Immature natural killer cell (primary cell): ENCODE measurements around the gene DNAL4. TPM values are rescaled to one million over a fixed set of nuclear protein-coding genes. Genes with fewer than 3 reads are reported as not detected.

Source experiments
- polyA plus RNA-seq, 3 donors: library from polyadenylated mRNA; unstranded; fragments of 300-500 nt; fragmentation: Illumina TruSeq; gene quantifications; one replicate each; pipeline ENCODE4 v1.2.3, GENCODE V29; 2021

Gene DNAL4
- polyA plus RNA-seq, 3 donors from 2014 or later: 16.7 to 16.9 (median 16.8) TPM

Other genes starting within 250 kb of the DNAL4 start
- gene DMC1, start 224.0 kb downstream of the DNAL4 start, polyA plus RNA-seq: 1 to 10 TPM in 1 of 3 donors, under 1 TPM in 1, not detected in 1; 0.33 to 1.5 TPM
- not detected for gene FAM227A, start 137.8 kb downstream of the DNAL4 start, polyA plus RNA-seq
- gene CBY1, start 137.5 kb downstream of the DNAL4 start, polyA plus RNA-seq: 1 to 10 TPM; 1.0 to 5.1 (median 4.5) TPM
- 10 to 100 TPM; 56.0 to 94.4 (median 68.8) TPM for gene TOMM22, start 112.2 kb downstream of the DNAL4 start, polyA plus RNA-seq
- 10 to 100 TPM; 10.6 to 17.9 (median 11.2) TPM for gene JOSD1, start 93.2 kb downstream of the DNAL4 start, polyA plus RNA-seq
- 10 to 100 TPM; 13.0 to 35.5 (median 15.4) TPM for gene GTPBP1, start 88.2 kb downstream of the DNAL4 start, polyA plus RNA-seq
- 100 to 1,000 TPM; 444 to 668 (median 473) TPM for gene SUN2, start 38.1 kb downstream of the DNAL4 start, polyA plus RNA-seq
- 1 to 10 TPM in 1 of 3 donors, under 1 TPM in 2; 0.59 to 1.4 (median 0.66) TPM for gene NPTXR, start 49.9 kb upstream of the DNAL4 start, polyA plus RNA-seq
- 10 to 100 TPM in 1 of 3 donors, 1 to 10 TPM in 2; 5.2 to 16.1 (median 6.3) TPM for gene CBX6, start 78.1 kb upstream of the DNAL4 start, polyA plus RNA-seq
- gene APOBEC3A, start 163.5 kb upstream of the DNAL4 start, polyA plus RNA-seq: not detected
- 1 to 10 TPM; 2.0 to 3.9 (median 3.3) TPM for gene APOBEC3B, start 188.2 kb upstream of the DNAL4 start, polyA plus RNA-seq
- 100 to 1,000 TPM; 242 to 468 (median 346) TPM for gene APOBEC3C, start 220.1 kb upstream of the DNAL4 start, polyA plus RNA-seq
- 10 to 100 TPM in 2 of 3 donors, 1 to 10 TPM in 1; 3.9 to 25.3 (median 15.4) TPM for gene APOBEC3D, start 227.0 kb upstream of the DNAL4 start, polyA plus RNA-seq
- 10 to 100 TPM in 2 of 3 donors, 1 to 10 TPM in 1; 9.0 to 43.0 (median 16.8) TPM for gene APOBEC3F, start 246.7 kb upstream of the DNAL4 start, polyA plus RNA-seq